Measurements from ENCODE around the gene EPS8.

The EPS8 gene

DNA sequence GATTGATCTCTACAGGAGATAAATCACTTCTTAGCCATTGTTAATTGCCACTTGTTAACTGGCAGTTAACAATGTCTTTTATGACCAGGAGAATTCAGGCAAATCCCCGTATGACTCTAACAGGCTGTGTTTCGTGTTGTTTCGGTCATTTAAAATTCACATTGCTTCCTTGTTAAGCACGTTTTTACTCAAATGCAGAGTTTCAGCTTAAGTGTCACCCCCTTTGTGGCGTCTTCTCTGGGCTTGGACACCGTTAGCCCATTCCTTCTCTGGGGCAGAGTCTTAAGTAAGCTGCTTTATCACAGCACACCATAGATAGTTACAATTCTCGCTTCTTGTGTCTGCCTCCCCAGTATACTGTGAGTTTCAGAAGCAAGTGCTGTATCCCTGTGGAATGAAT is 205.4 kb downstream of the EPS8 start:
- TF ChIP-seq FOXP2 (optimal IDR thresholded peaks at IDR 0.05; ENCODE audit: borderline replicate concordance, extremely low read depth, extremely low read length, insufficient read depth) (no peak), TAF1 (IDR thresholded peaks at IDR 0.05; ENCODE audit: borderline replicate concordance, insufficient read depth, low read length) (no peak), POLR2AphosphoS5 (IDR thresholded peaks at IDR 0.05; ENCODE audit: low read depth, low read length) (no peak), SIN3A (IDR thresholded peaks at IDR 0.05; ENCODE audit: borderline replicate concordance, insufficient read depth, low read length) (no peak)
- TF ChIP-seq, protein P1, sequence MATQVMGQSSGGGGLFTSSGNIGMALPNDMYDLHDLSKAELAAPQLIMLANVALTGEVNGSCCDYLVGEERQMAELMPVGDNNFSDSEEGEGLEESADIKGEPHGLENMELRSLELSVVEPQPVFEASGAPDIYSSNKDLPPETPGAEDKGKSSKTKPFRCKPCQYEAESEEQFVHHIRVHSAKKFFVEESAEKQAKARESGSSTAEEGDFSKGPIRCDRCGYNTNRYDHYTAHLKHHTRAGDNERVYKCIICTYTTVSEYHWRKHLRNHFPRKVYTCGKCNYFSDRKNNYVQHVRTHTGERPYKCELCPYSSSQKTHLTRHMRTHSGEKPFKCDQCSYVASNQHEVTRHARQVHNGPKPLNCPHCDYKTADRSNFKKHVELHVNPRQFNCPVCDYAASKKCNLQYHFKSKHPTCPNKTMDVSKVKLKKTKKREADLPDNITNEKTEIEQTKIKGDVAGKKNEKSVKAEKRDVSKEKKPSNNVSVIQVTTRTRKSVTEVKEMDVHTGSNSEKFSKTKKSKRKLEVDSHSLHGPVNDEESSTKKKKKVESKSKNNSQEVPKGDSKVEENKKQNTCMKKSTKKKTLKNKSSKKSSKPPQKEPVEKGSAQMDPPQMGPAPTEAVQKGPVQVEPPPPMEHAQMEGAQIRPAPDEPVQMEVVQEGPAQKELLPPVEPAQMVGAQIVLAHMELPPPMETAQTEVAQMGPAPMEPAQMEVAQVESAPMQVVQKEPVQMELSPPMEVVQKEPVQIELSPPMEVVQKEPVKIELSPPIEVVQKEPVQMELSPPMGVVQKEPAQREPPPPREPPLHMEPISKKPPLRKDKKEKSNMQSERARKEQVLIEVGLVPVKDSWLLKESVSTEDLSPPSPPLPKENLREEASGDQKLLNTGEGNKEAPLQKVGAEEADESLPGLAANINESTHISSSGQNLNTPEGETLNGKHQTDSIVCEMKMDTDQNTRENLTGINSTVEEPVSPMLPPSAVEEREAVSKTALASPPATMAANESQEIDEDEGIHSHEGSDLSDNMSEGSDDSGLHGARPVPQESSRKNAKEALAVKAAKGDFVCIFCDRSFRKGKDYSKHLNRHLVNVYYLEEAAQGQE (IDR thresholded peaks at IDR 0.05; ENCODE audit: insufficient read depth in 1 of 2, low read depth in 2 of 2, low read length in 2 of 2): no peak

DNA sequence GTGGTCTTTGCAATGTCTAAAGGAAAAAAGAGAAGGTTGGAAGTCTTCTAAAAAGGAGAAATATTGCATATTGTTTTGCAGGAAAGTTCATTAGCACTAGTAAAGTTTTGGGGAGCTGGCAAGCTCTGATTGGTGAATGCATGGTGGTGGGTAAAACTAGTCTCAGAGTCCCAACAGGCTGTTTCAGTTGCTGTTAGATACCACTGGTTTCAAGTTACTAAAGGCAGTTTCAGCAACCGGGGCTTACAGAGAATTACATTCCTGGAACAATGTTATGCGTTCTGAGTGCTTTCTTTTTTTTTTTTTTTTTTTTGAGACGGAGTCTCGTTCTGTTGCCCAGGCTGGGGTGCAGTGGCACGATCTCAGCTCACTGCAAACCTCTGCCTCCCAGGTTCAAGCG is 208.2 kb downstream of the EPS8 start:
- TF ChIP-seq, protein P1 (IDR thresholded peaks at IDR 0.05; ENCODE audit: insufficient read depth in 1 of 2, low read depth in 2 of 2, low read length in 2 of 2): no peak
- TF ChIP-seq TAF1 (IDR thresholded peaks at IDR 0.05; ENCODE audit: borderline replicate concordance, insufficient read depth, low read length) (no peak), SIN3A (IDR thresholded peaks at IDR 0.05; ENCODE audit: borderline replicate concordance, insufficient read depth, low read length) (no peak), POLR2AphosphoS5 (IDR thresholded peaks at IDR 0.05; ENCODE audit: low read depth, low read length) (no peak), FOXP2 (optimal IDR thresholded peaks at IDR 0.05; ENCODE audit: borderline replicate concordance, extremely low read depth, extremely low read length, insufficient read depth) (no peak)

DNA sequence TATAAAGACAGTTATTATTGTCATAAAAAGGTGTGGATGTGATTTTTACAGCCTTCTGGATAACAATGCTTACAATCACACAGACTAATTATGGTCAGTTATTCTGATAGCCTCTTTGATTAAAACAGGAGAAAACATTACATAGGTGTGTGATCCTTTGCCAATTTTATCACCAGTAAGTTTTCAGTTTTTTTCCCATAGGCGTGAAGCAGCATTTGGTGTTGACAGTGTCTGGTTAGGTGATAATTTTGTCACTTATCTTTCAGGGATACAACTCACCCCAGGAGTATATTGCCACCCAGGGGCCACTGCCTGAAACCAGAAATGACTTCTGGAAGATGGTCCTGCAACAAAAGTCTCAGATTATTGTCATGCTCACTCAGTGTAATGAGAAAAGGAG is 208.8 kb downstream of the EPS8 start:
- TF ChIP-seq POLR2AphosphoS5 (IDR thresholded peaks at IDR 0.05; ENCODE audit: low read depth, low read length): no peak
- no peak for TF ChIP-seq SIN3A (IDR thresholded peaks at IDR 0.05; ENCODE audit: borderline replicate concordance, insufficient read depth, low read length)

DNA sequence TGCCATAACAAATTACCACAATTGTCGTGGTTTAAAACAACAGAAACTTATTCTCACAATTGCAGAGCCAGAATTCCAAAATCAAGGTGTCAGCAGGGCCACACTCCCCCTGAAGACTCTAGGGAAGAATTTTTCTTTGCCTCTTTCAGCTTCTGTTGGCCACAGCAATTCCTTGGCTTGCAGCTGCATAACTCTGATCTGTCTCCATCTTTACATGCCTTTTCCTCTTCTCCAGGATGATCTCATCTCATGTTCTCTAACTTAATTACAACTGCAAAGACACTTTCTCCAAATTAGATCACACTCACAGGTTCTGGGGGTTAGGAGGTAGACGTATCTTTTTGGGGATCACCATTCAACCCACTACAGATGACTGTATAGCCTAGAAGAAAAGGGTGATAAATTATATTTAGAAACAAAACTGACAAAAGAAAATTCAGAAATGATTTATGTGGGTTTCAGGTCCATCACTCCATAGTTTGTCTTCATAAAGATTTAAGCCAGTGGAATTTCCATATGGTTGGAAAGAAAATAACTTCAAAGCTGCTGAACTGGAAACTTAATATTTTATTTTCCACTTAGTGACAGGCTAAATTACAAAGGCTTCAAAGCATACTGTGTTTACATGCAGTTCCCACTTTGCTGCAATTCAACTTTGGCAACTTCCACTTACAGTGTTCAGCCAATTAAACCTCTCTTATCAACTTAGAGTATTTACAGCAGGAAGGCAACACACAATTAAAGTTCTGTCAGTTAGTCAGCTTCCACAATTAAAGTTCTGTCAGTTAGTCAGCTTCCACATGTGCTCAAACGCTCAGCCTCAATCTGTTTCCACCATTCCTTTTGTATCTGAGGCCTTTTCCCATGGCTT is 213.3 kb downstream of the EPS8 start:
- TF ChIP-seq, protein P1 (IDR thresholded peaks at IDR 0.05; ENCODE audit: insufficient read depth in 1 of 2, low read depth in 2 of 2, low read length in 2 of 2): no peak
- TF ChIP-seq TAF1 (IDR thresholded peaks at IDR 0.05; ENCODE audit: borderline replicate concordance, insufficient read depth, low read length): no peak
- no peak for TF ChIP-seq FOXP2 (optimal IDR thresholded peaks at IDR 0.05; ENCODE audit: borderline replicate concordance, extremely low read depth, extremely low read length, insufficient read depth)
- no peak for TF ChIP-seq POLR2AphosphoS5 (IDR thresholded peaks at IDR 0.05; ENCODE audit: low read depth, low read length)
- no peak for TF ChIP-seq SIN3A (IDR thresholded peaks at IDR 0.05; ENCODE audit: borderline replicate concordance, insufficient read depth, low read length)

DNA sequence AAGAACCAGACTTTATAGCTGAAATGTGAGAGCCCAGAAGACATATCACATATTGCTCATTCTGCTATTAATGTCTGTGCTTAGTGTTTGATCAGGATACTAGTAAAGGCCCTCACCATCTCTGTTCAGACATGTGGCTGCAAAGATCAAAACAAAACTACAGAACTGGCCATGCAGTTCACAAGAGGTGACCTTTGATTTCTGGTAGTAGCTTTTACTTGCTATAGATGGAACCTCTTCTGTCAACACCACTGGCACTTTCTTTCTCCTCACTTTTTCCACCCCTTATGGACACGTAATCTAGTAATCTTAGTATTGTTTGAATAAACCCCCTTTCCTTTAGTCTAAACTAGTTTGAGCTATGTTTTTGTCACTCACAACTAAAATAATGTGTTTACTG is 214.8 kb downstream of the EPS8 start:
- TF ChIP-seq SIN3A (IDR thresholded peaks at IDR 0.05; ENCODE audit: borderline replicate concordance, insufficient read depth, low read length) (no peak), TAF1 (IDR thresholded peaks at IDR 0.05; ENCODE audit: borderline replicate concordance, insufficient read depth, low read length) (no peak), POLR2AphosphoS5 (IDR thresholded peaks at IDR 0.05; ENCODE audit: low read depth, low read length) (no peak), FOXP2 (optimal IDR thresholded peaks at IDR 0.05; ENCODE audit: borderline replicate concordance, extremely low read depth, extremely low read length, insufficient read depth) (no peak)
- TF ChIP-seq, protein P1 (IDR thresholded peaks at IDR 0.05; ENCODE audit: insufficient read depth in 1 of 2, low read depth in 2 of 2, low read length in 2 of 2): no peak

All from PFSK-1 (cell line).